WTC11 (cell line): ENCODE measurements around the gene YAF2.

Source experiments
- E2F1 ChIP-seq: sonication (generic); formaldehyde crosslinking; IDR thresholded peaks from 2 replicates; pipeline ENCODE4 v1.8.0; 2022; ENCODE audit warnings: mild to moderate bottlenecking, missing genetic modification reagents
- GABPB1 ChIP-seq: sonication (generic); formaldehyde crosslinking; IDR thresholded peaks from 2 replicates; pipeline ENCODE4 v1.8.1; 2023; ENCODE audit warnings: mild to moderate bottlenecking, missing genetic modification reagents
- TCF7 ChIP-seq: sonication (generic); formaldehyde crosslinking; IDR thresholded peaks from 2 replicates; pipeline ENCODE4 v1.8.0; 2022; ENCODE audit warnings: mild to moderate bottlenecking, low read depth, missing genetic modification reagents, moderate library complexity
- TEAD4 ChIP-seq: sonication (generic); formaldehyde crosslinking; IDR thresholded peaks from 2 replicates; pipeline ENCODE4 v1.8.0; 2022; ENCODE audit warnings: mild to moderate bottlenecking, missing genetic modification reagents
- TF ChIP-seq, protein P1 (sequence below): fragments of 200-600 bp; IDR thresholded peaks from 2 replicates; pipeline ENCODE4 v1.8.0; 2022; ENCODE audit warnings: antibody characterized with exemption
- TF ChIP-seq, protein P2 (sequence below): sonication (generic); formaldehyde crosslinking; IDR thresholded peaks from 2 replicates; pipeline ENCODE4 v1.8.1; 2023; ENCODE audit warnings: mild to moderate bottlenecking, missing genetic modification reagents, moderate library complexity
- TF ChIP-seq, protein P3 (sequence below): sonication (generic); formaldehyde crosslinking; IDR thresholded peaks from 2 replicates; pipeline ENCODE4 v1.8.1; 2023; ENCODE audit warnings: mild to moderate bottlenecking, missing genetic modification reagents

DNA sequence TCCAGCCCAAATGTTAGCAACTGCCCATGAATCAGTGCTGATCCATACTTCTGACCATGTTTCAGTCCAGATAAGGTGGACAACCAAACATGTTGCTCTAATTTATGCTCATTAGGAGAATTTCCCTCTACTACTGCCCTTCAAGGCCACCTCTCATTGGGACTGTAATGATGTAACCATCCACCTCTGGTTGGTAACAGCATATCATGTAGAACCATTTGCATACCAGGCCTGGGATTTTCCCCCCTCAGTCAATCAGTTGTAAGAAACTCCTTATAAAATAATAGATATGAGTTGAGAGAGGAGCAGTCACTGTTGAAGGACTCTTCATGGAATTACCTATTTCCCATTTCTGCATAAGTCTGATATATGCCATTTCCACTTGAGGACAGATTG lies 17.8 kb upstream of the YAF2 start:
- TF ChIP-seq GABPB1 (CRISPR knock-in tag), result no peak
- TF ChIP-seq, protein P1, sequence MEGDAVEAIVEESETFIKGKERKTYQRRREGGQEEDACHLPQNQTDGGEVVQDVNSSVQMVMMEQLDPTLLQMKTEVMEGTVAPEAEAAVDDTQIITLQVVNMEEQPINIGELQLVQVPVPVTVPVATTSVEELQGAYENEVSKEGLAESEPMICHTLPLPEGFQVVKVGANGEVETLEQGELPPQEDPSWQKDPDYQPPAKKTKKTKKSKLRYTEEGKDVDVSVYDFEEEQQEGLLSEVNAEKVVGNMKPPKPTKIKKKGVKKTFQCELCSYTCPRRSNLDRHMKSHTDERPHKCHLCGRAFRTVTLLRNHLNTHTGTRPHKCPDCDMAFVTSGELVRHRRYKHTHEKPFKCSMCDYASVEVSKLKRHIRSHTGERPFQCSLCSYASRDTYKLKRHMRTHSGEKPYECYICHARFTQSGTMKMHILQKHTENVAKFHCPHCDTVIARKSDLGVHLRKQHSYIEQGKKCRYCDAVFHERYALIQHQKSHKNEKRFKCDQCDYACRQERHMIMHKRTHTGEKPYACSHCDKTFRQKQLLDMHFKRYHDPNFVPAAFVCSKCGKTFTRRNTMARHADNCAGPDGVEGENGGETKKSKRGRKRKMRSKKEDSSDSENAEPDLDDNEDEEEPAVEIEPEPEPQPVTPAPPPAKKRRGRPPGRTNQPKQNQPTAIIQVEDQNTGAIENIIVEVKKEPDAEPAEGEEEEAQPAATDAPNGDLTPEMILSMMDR, result no peak
- TF ChIP-seq TEAD4 (CRISPR knock-in tag), result no peak
- no peak for TF ChIP-seq TCF7 (CRISPR knock-in tag)
- TF ChIP-seq, protein P2, sequence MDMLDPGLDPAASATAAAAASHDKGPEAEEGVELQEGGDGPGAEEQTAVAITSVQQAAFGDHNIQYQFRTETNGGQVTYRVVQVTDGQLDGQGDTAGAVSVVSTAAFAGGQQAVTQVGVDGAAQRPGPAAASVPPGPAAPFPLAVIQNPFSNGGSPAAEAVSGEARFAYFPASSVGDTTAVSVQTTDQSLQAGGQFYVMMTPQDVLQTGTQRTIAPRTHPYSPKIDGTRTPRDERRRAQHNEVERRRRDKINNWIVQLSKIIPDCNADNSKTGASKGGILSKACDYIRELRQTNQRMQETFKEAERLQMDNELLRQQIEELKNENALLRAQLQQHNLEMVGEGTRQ (CRISPR knock-in tag), result no peak
- TF ChIP-seq E2F1 (CRISPR knock-in tag), result no peak
- TF ChIP-seq, protein P3, sequence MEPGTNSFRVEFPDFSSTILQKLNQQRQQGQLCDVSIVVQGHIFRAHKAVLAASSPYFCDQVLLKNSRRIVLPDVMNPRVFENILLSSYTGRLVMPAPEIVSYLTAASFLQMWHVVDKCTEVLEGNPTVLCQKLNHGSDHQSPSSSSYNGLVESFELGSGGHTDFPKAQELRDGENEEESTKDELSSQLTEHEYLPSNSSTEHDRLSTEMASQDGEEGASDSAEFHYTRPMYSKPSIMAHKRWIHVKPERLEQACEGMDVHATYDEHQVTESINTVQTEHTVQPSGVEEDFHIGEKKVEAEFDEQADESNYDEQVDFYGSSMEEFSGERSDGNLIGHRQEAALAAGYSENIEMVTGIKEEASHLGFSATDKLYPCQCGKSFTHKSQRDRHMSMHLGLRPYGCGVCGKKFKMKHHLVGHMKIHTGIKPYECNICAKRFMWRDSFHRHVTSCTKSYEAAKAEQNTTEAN (CRISPR knock-in tag), result no peak
